HFFc6 (cell line): ENCODE measurements around the gene SLC46A1. TPM values are rescaled to one million over a fixed set of nuclear protein-coding genes. Genes with fewer than 3 reads are reported as not detected.
A peak's percentile ranks its signal among the peaks of the same experiment; 100 is the strongest.

Source experiments
- DNase-seq: peaks from one replicate; pipeline ENCODE4 v3.0.0-alpha.2; 2018
- H3K27ac Mint-ChIP-seq: 2 replicates; pipeline ENCODE4 v1.8.0; 2020; ENCODE audit warnings: mild to moderate bottlenecking, mixed read lengths
- H3K27me3 Mint-ChIP-seq: 2 replicates; pipeline ENCODE4 v1.8.0; 2021; ENCODE audit warnings: mild to moderate bottlenecking, moderate library complexity, mixed read lengths; ENCODE audit not compliant: insufficient read depth
- H3K36me3 Mint-ChIP-seq: 2 replicates; pipeline ENCODE4 v1.8.0; 2021; ENCODE audit warnings: low read depth, mixed read lengths
- H3K4me1 Mint-ChIP-seq: 2 replicates; pipeline ENCODE4 v1.8.0; 2020; ENCODE audit warnings: low read depth, mixed read lengths
- H3K4me3 Mint-ChIP-seq: 2 replicates; pipeline ENCODE4 v1.8.0; 2020; ENCODE audit warnings: mild to moderate bottlenecking, moderate library complexity, mixed read lengths
- H3K9me3 Mint-ChIP-seq: 2 replicates; pipeline ENCODE4 v1.8.0; 2020; ENCODE audit warnings: mild to moderate bottlenecking, mixed read lengths
- CTCF ChIP-seq: fragments of 200-600 bp; sonication (generic); IDR thresholded peaks from 2 replicates; pipeline ENCODE4 v1.5.0; 2021; ENCODE audit warnings: antibody characterized with exemption, mild to moderate bottlenecking
- total RNA-seq, 6 experiments: library from RNA; stranded (reverse); fragmentation: NEBNext Ultra II Directional; extraction: Animal tissue kit (Norgen Biotek cat#: 25700); gene quantifications; 2 replicates in 1 of 6; 3 replicates in 5 of 6; pipeline ENCODE4 v1.2.3, GENCODE V29; 2021

Gene SLC46A1
- total RNA-seq, 6 experiments from 2014 or later, result 4.3 to 6.7 (median 6.4) TPM

- peaks cover 8% of the 10 kb centered on the region; the same call in 1 of the 2 replicates for H3K36me3 Mint-ChIP-seq
- H3K27ac Mint-ChIP-seq, result peak overlapping the region; percentile 70
- H3K9me3 Mint-ChIP-seq, result no peaks in the 10 kb centered on the region
- no peak for DNase-seq
- no peaks in the 10 kb centered on the region; the same call in 1 of the 2 replicates for H3K27me3 Mint-ChIP-seq
- no peak for TF ChIP-seq CTCF
- H3K4me3 Mint-ChIP-seq, result peak overlapping the region; percentile 87
- peaks cover 35% of the 10 kb centered on the region for H3K4me1 Mint-ChIP-seq
These were observed 35.3 kb downstream of the SLC46A1 start for GRCh38 chr17:28370744-28371103.

GRCh38 chr17:28370035-28370743 lies 35.8 kb downstream of the SLC46A1 start, which contains the start of gene VTN:
VTN (minus strand) TSS chr17:28370307; CDS start chr17:28370203, 104 bp downstream.
- H3K4me1 Mint-ChIP-seq, result peaks cover 35% of the 10 kb centered on the region
- no peak for TF ChIP-seq CTCF
- no peaks in the 10 kb centered on the region for H3K9me3 Mint-ChIP-seq
- peak within 1 kb of the TSS; percentile 87 for H3K4me3 Mint-ChIP-seq
- no peaks in the 10 kb centered on the region; the same call in 1 of the 2 replicates for H3K27me3 Mint-ChIP-seq
- H3K27ac Mint-ChIP-seq, result peak within 1 kb of the TSS; percentile 70
- peaks cover 8% of the 10 kb centered on the region; the same call in 1 of the 2 replicates for H3K36me3 Mint-ChIP-seq
- no peak for DNase-seq

- Mint-ChIP-seq H3K9me3 (no peaks in the 10 kb centered on the region), H3K36me3 (peaks cover 4% of the 10 kb centered on the region; the same call in 1 of the 2 replicates), H3K4me3 (no peak overlapping the region; the same call in 1 of the 2 replicates)
These were observed 36.4 kb downstream of the SLC46A1 start for GRCh38 chr17:28369684-28370034.

GRCh38 chr17:28368915-28369683 lies 36.9 kb downstream of the SLC46A1 start:
- H3K27me3 Mint-ChIP-seq, result no peaks in the 10 kb centered on the region; the same call in 1 of the 2 replicates
- no peak overlapping the region for H3K27ac Mint-ChIP-seq
- peaks cover 4% of the 10 kb centered on the region; the same call in 1 of the 2 replicates for H3K36me3 Mint-ChIP-seq
- no peak overlapping the region for H3K4me3 Mint-ChIP-seq
- TF ChIP-seq CTCF, result no peak
- no peak for DNase-seq
- H3K9me3 Mint-ChIP-seq, result no peaks in the 10 kb centered on the region
- H3K4me1 Mint-ChIP-seq, result peaks cover 31% of the 10 kb centered on the region

More at GRCh38 chr17:28369684-28370034, 36.4 kb downstream of the SLC46A1 start:
- Mint-ChIP-seq H3K27me3 (no peaks in the 10 kb centered on the region; the same call in 1 of the 2 replicates), H3K27ac (peak overlapping the region; percentile 70; the same call in 1 of the 2 replicates), H3K4me1 (peaks cover 31% of the 10 kb centered on the region)
- no peak for DNase-seq
- TF ChIP-seq CTCF, result no peak

GRCh38 chr17:28368306-28368831 lies 37.6 kb downstream of the SLC46A1 start:
- Mint-ChIP-seq H3K4me3 (no peak overlapping the region), H3K9me3 (no peaks in the 10 kb centered on the region), H3K27ac (no peak overlapping the region), H3K4me1 (peaks cover 26% of the 10 kb centered on the region), H3K36me3 (no peaks in the 10 kb centered on the region; the same call in 1 of the 2 replicates), H3K27me3 (no peaks in the 10 kb centered on the region; the same call in 1 of the 2 replicates)
- no peak for DNase-seq
- TF ChIP-seq CTCF, result no peak
